GM23338 (cell line): ENCODE measurements around the gene EXD3. TPM values are rescaled to one million over a fixed set of nuclear protein-coding genes. Genes with fewer than 3 reads are reported as not detected.

Source experiments
- ATAC-seq: fragments of 200-7000 bp; cut with Tn5 transposase; 3 replicates; pipeline ENCODE4 v1.9.1; 2020
- DNase-seq: peaks from one replicate; pipeline ENCODE4 v3.0.0-alpha.2; 2015; ENCODE audit warnings: low spot score
- H2AFZ ChIP-seq: fragments of 200-600 bp; sonication (generic); 2 replicates; pipeline ENCODE4 v1.8.0; 2016; ENCODE audit warnings: antibody characterized with exemption, mild to moderate bottlenecking, moderate library complexity
- H3F3A ChIP-seq: fragments of 200-600 bp; sonication (generic); replicated peaks from 2 replicates; pipeline ENCODE4 v1.8.0; 2017; ENCODE audit warnings: antibody characterized with exemption, mixed run types, low read depth
- H3K27ac ChIP-seq: fragments of 200-600 bp; sonication (generic); 2 replicates; pipeline ENCODE4 v1.6.1; 2016; ENCODE audit warnings: low read depth
- H3K27me3 ChIP-seq: fragments of 200-600 bp; sonication (generic); 2 replicates; pipeline ENCODE4 v1.8.0; 2016; ENCODE audit warnings: mild to moderate bottlenecking, mixed run types, moderate library complexity; ENCODE audit not compliant: insufficient read depth
- H3K36me3 ChIP-seq: fragments of 200-600 bp; sonication (generic); 2 replicates; pipeline ENCODE4 v1.8.0; 2016; ENCODE audit warnings: mild to moderate bottlenecking; ENCODE audit not compliant: insufficient read depth
- H3K4me1 ChIP-seq: fragments of 200-600 bp; sonication (generic); 2 replicates; pipeline ENCODE4 v1.8.0; 2016; ENCODE audit warnings: mild to moderate bottlenecking, moderate library complexity; ENCODE audit not compliant: insufficient read depth
- H3K4me2 ChIP-seq: fragments of 200-600 bp; sonication (generic); 2 replicates; pipeline ENCODE4 v1.7.1; 2017; ENCODE audit warnings: mixed run types
- H3K4me3 ChIP-seq: fragments of 200-600 bp; sonication (generic); 2 replicates; pipeline ENCODE4 v1.6.1; 2016; ENCODE audit warnings: mixed run types
- H3K79me2 ChIP-seq: fragments of 200-600 bp; sonication (generic); replicated peaks from 2 replicates; pipeline ENCODE4 v1.8.0; 2017; ENCODE audit warnings: mild to moderate bottlenecking; ENCODE audit not compliant: insufficient read depth
- H3K9me2 ChIP-seq: fragments of 200-600 bp; sonication (generic); 2 replicates; pipeline ENCODE4 v1.8.0; 2017; ENCODE audit not compliant: insufficient read depth
- H4K20me1 ChIP-seq: fragments of 200-600 bp; sonication (generic); replicated peaks from 2 replicates; pipeline ENCODE4 v1.8.0; 2017; ENCODE audit warnings: mild to moderate bottlenecking; ENCODE audit not compliant: insufficient read depth
- H3K27ac Mint-ChIP-seq: 2 replicates; pipeline ENCODE4 v1.8.0; 2020; ENCODE audit warnings: inconsistent platforms, mild to moderate bottlenecking, moderate library complexity, mixed read lengths
- H3K27me3 Mint-ChIP-seq: 3 replicates; pipeline ENCODE4 v1.8.0; 2022; ENCODE audit warnings: low read depth, mild to moderate bottlenecking, moderate library complexity, mixed read lengths, inconsistent platforms; ENCODE audit not compliant: insufficient read depth, poor library complexity
- H3K36me3 Mint-ChIP-seq: 3 replicates; pipeline ENCODE4 v1.8.0; 2021; ENCODE audit warnings: low read depth, mild to moderate bottlenecking, inconsistent platforms, moderate library complexity, mixed read lengths
- H3K4me1 Mint-ChIP-seq: 3 replicates; pipeline ENCODE4 v1.8.0; 2020; ENCODE audit warnings: mild to moderate bottlenecking, inconsistent platforms, mixed read lengths
- H3K4me3 Mint-ChIP-seq: 3 replicates; pipeline ENCODE4 v1.8.0; 2021; ENCODE audit warnings: moderate library complexity, mild to moderate bottlenecking, inconsistent platforms, mixed read lengths
- H3K9me3 Mint-ChIP-seq: 3 replicates; pipeline ENCODE4 v1.8.0; 2020; ENCODE audit warnings: moderate library complexity, mild to moderate bottlenecking, inconsistent platforms, mixed read lengths
- CREB1 ChIP-seq: fragments of 250-450 bp; sonication (Bioruptor Pico); IDR thresholded peaks from 2 replicates; pipeline ENCODE4 v1.5.0; 2020; ENCODE audit warnings: low read depth, mild to moderate bottlenecking, moderate library complexity
- EZH2 ChIP-seq: fragments of 200-600 bp; sonication (generic); IDR thresholded peaks from one replicate; pipeline ENCODE4 v1.8.0; 2017; ENCODE audit warnings: antibody characterized with exemption, mild to moderate bottlenecking, low read depth; ENCODE audit not compliant: unreplicated experiment
- EZH2phosphoT487 ChIP-seq: fragments of 200-600 bp; sonication (generic); IDR thresholded peaks from one replicate; pipeline ENCODE4 v1.8.1; 2018; ENCODE audit warnings: antibody characterized with exemption; ENCODE audit not compliant: unreplicated experiment
- JUNB ChIP-seq: IDR thresholded peaks from one replicate; pipeline ENCODE4 v1.6.1; 2016; ENCODE audit warnings: antibody characterized with exemption; ENCODE audit not compliant: unreplicated experiment
- NANOG ChIP-seq: IDR thresholded peaks from 2 replicates; pipeline ENCODE4 v1.6.1; 2016; ENCODE audit warnings: antibody characterized with exemption, borderline replicate concordance
- POLR2AphosphoS5 ChIP-seq: IDR thresholded peaks from 2 replicates; pipeline ENCODE4 v1.6.1; 2016; ENCODE audit warnings: antibody characterized with exemption, low read depth
- STAT1 ChIP-seq: IDR thresholded peaks from one replicate; pipeline ENCODE4 v1.6.1; 2016; ENCODE audit warnings: antibody characterized with exemption; ENCODE audit not compliant: unreplicated experiment
- ZNF114 ChIP-seq: fragments of 250-450 bp; sonication (Bioruptor Pico); IDR thresholded peaks from 2 replicates; pipeline ENCODE4 v1.5.0; 2020; ENCODE audit warnings: mild to moderate bottlenecking, moderate library complexity
- ZNF331 ChIP-seq: fragments of 250-450 bp; sonication (Bioruptor Pico); IDR thresholded peaks from 2 replicates; pipeline ENCODE4 v1.5.0; 2020; ENCODE audit warnings: low read depth, mild to moderate bottlenecking, moderate library complexity
- polyA plus RNA-seq: library from polyadenylated mRNA; unstranded; fragments of >200 nt; fragmentation: Nextera tagmentation; extraction: Ambion mirVana; gene quantifications from 2 replicates; pipeline ENCODE4 v1.2.1, GENCODE V29; 2016
- total RNA-seq: library from RNA; depleted of rRNA; stranded (reverse); fragments of >200 nt; shearing (Covaris generic); gene quantifications from 2 replicates; pipeline ENCODE4 v1.2.3, GENCODE V29; 2014
- TF ChIP-seq, protein P1 (sequence below): IDR thresholded peaks from one replicate; pipeline ENCODE4 v1.6.1; 2018; ENCODE audit warnings: antibody characterized with exemption; ENCODE audit not compliant: unreplicated experiment
- TF ChIP-seq, protein P2 (sequence below): fragments of 250-450 bp; sonication (Bioruptor Pico); IDR thresholded peaks from 2 replicates; pipeline ENCODE4 v1.5.0; 2020; ENCODE audit warnings: mild to moderate bottlenecking, moderate library complexity
- TF ChIP-seq, protein P3 (sequence below), 2 experiments: fragments of 200-600 bp in 1 of 2; sonication (generic) in 1 of 2; conservative IDR thresholded peaks; 2 replicates each; pipeline versions ENCODE4 v1.5.1 to v1.6.1; 2016 to 2017; ENCODE audit warnings: antibody characterized with exemption in 2 of 2, low read depth in 2 of 2, mild to moderate bottlenecking in 2 of 2, moderate library complexity in 1 of 2
- TF ChIP-seq, protein P4 (sequence below): IDR thresholded peaks from 2 replicates; pipeline ENCODE4 v1.6.1; 2016; ENCODE audit warnings: antibody characterized with exemption

EXD3 gene
- total and polyA plus RNA-seq, 2 experiments from 2014 or later: 3.6 to 9.7 TPM

DNA sequence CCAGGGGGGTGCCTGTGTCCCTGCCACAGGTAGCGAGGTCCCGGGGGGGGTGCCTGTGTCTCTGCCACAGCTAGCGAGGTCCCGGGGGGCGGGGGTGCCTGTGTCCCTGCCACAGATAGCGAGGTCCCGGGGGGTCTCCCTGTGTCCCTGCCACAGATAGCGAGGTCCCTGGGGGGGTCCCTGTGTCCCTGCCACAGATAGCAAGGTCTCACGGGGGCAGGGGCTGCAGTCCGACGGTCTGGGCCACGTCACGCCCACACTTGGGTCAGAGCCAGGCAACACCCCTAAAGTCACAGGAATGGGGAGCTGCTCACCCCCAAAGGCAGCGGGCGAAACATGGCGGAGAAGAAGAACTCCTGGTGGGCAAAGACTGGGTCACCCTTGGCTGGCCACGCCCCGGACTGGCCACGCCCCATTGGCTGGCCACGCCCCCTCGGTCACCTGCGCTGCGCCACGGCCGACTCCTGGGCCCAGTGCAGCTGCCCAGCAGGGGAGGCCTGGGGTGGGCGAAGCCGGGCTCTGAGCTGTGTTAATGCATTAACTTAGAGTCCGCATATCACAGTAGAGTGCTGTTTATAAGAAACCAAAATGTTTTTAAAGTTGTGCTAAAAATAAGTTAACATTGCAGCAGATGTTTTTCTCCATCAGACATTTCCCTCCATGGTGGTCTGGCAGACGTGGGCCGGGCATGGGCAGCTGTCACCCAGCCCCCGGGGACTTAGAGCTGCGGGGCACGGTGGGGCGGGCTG lies 7.2 kb upstream of the EXD3 start:
- no peak overlapping the region for H3K27ac ChIP-seq
- H3K27ac Mint-ChIP-seq: no peak overlapping the region
- no peak overlapping the region for H2AFZ ChIP-seq
- H3K9me3 Mint-ChIP-seq: no peaks in the 10 kb centered on the region
- H3K4me1 ChIP-seq: no peaks in the 10 kb centered on the region
- no peaks in the 10 kb centered on the region for H4K20me1 ChIP-seq
- no peaks in the 10 kb centered on the region for H3F3A ChIP-seq
- H3K27me3 Mint-ChIP-seq: no peaks in the 10 kb centered on the region
- no peaks in the 10 kb centered on the region for H3K9me2 ChIP-seq
- H3K27me3 ChIP-seq: no peaks in the 10 kb centered on the region
- TF ChIP-seq EZH2phosphoT487 (no peak), JUNB (no peak), ZNF331 (CRISPR knock-in tag) (no peak), POLR2AphosphoS5 (no peak), ZNF114 (CRISPR knock-in tag) (no peak), NANOG (no peak), CREB1 (CRISPR knock-in tag) (no peak), EZH2 (no peak), STAT1 (no peak)
- TF ChIP-seq, protein P1, sequence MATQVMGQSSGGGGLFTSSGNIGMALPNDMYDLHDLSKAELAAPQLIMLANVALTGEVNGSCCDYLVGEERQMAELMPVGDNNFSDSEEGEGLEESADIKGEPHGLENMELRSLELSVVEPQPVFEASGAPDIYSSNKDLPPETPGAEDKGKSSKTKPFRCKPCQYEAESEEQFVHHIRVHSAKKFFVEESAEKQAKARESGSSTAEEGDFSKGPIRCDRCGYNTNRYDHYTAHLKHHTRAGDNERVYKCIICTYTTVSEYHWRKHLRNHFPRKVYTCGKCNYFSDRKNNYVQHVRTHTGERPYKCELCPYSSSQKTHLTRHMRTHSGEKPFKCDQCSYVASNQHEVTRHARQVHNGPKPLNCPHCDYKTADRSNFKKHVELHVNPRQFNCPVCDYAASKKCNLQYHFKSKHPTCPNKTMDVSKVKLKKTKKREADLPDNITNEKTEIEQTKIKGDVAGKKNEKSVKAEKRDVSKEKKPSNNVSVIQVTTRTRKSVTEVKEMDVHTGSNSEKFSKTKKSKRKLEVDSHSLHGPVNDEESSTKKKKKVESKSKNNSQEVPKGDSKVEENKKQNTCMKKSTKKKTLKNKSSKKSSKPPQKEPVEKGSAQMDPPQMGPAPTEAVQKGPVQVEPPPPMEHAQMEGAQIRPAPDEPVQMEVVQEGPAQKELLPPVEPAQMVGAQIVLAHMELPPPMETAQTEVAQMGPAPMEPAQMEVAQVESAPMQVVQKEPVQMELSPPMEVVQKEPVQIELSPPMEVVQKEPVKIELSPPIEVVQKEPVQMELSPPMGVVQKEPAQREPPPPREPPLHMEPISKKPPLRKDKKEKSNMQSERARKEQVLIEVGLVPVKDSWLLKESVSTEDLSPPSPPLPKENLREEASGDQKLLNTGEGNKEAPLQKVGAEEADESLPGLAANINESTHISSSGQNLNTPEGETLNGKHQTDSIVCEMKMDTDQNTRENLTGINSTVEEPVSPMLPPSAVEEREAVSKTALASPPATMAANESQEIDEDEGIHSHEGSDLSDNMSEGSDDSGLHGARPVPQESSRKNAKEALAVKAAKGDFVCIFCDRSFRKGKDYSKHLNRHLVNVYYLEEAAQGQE: no peak
- TF ChIP-seq, protein P2, sequence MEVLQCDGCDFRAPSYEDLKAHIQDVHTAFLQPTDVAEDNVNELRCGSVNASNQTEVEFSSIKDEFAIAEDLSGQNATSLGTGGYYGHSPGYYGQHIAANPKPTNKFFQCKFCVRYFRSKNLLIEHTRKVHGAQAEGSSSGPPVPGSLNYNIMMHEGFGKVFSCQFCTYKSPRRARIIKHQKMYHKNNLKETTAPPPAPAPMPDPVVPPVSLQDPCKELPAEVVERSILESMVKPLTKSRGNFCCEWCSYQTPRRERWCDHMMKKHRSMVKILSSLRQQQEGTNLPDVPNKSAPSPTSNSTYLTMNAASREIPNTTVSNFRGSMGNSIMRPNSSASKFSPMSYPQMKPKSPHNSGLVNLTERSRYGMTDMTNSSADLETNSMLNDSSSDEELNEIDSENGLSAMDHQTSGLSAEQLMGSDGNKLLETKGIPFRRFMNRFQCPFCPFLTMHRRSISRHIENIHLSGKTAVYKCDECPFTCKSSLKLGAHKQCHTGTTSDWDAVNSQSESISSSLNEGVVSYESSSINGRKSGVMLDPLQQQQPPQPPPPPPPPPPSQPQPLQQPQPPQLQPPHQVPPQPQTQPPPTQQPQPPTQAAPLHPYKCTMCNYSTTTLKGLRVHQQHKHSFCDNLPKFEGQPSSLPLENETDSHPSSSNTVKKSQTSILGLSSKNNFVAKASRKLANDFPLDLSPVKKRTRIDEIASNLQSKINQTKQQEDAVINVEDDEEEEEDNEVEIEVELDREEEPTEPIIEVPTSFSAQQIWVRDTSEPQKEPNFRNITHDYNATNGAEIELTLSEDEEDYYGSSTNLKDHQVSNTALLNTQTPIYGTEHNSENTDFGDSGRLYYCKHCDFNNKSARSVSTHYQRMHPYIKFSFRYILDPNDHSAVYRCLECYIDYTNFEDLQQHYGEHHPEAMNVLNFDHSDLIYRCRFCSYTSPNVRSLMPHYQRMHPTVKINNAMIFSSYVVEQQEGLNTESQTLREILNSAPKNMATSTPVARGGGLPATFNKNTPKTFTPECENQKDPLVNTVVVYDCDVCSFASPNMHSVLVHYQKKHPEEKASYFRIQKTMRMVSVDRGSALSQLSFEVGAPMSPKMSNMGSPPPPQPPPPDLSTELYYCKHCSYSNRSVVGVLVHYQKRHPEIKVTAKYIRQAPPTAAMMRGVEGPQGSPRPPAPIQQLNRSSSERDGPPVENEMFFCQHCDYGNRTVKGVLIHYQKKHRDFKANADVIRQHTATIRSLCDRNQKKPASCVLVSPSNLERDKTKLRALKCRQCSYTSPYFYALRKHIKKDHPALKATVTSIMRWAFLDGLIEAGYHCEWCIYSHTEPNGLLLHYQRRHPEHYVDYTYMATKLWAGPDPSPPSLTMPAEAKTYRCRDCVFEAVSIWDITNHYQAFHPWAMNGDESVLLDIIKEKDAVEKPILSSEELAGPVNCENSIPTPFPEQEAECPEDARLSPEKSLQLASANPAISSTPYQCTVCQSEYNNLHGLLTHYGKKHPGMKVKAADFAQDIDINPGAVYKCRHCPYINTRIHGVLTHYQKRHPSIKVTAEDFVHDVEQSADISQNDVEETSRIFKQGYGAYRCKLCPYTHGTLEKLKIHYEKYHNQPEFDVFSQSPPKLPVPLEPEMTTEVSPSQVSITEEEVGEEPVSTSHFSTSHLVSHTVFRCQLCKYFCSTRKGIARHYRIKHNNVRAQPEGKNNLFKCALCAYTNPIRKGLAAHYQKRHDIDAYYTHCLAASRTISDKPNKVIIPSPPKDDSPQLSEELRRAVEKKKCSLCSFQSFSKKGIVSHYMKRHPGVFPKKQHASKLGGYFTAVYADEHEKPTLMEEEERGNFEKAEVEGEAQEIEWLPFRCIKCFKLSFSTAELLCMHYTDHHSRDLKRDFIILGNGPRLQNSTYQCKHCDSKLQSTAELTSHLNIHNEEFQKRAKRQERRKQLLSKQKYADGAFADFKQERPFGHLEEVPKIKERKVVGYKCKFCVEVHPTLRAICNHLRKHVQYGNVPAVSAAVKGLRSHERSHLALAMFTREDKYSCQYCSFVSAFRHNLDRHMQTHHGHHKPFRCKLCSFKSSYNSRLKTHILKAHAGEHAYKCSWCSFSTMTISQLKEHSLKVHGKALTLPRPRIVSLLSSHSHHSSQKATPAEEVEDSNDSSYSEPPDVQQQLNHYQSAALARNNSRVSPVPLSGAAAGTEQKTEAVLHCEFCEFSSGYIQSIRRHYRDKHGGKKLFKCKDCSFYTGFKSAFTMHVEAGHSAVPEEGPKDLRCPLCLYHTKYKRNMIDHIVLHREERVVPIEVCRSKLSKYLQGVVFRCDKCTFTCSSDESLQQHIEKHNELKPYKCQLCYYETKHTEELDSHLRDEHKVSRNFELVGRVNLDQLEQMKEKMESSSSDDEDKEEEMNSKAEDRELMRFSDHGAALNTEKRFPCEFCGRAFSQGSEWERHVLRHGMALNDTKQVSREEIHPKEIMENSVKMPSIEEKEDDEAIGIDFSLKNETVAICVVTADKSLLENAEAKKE (CRISPR knock-in tag): no peak
- TF ChIP-seq, protein P3, sequence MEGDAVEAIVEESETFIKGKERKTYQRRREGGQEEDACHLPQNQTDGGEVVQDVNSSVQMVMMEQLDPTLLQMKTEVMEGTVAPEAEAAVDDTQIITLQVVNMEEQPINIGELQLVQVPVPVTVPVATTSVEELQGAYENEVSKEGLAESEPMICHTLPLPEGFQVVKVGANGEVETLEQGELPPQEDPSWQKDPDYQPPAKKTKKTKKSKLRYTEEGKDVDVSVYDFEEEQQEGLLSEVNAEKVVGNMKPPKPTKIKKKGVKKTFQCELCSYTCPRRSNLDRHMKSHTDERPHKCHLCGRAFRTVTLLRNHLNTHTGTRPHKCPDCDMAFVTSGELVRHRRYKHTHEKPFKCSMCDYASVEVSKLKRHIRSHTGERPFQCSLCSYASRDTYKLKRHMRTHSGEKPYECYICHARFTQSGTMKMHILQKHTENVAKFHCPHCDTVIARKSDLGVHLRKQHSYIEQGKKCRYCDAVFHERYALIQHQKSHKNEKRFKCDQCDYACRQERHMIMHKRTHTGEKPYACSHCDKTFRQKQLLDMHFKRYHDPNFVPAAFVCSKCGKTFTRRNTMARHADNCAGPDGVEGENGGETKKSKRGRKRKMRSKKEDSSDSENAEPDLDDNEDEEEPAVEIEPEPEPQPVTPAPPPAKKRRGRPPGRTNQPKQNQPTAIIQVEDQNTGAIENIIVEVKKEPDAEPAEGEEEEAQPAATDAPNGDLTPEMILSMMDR (conservative IDR thresholded peaks at IDR 0.05; ENCODE audit: low read depth in 2 of 2): no peak
- TF ChIP-seq, protein P4, sequence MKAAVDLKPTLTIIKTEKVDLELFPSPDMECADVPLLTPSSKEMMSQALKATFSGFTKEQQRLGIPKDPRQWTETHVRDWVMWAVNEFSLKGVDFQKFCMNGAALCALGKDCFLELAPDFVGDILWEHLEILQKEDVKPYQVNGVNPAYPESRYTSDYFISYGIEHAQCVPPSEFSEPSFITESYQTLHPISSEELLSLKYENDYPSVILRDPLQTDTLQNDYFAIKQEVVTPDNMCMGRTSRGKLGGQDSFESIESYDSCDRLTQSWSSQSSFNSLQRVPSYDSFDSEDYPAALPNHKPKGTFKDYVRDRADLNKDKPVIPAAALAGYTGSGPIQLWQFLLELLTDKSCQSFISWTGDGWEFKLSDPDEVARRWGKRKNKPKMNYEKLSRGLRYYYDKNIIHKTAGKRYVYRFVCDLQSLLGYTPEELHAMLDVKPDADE: no peak
- no peaks in the 10 kb centered on the region for H3K4me1 Mint-ChIP-seq
- ATAC-seq (peak; percentile 69), DNase-seq (peak; percentile 60)
- no peaks in the 10 kb centered on the region for H3K36me3 ChIP-seq
- H3K4me3 ChIP-seq: no peak overlapping the region
- H3K4me3 Mint-ChIP-seq: no peak overlapping the region
- H3K79me2 ChIP-seq: no peaks in the 10 kb centered on the region
- no peaks in the 10 kb centered on the region for H3K36me3 Mint-ChIP-seq
- H3K4me2 ChIP-seq: no peak overlapping the region
